Measurements from ENCODE around the gene FGF10. TPM values are rescaled to one million over a fixed set of nuclear protein-coding genes. Genes with fewer than 3 reads are reported as not detected.

The FGF10 gene
- total and polyA plus RNA-seq, 7 experiments from 2014 or later, result not detected

DNA sequence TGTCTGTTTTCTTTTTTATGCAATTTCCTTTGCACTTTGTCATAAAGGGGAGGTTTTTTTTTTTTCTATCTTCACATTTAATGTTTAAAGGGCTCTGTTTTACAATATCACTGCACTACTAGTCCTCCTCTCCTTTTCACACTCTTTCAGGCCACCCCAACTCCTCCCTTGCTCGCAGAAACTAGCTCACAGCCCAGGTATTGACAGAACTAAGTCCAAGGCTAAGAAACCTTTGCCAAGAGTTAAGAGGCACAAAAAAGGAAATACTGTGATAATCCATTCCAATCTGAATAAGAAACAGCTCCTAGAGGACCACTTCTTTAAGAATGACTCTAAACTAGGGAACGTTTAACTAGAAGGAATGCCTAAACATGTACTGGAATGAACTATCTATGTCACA lies 1.1 kb upstream of the FGF10 start:
- peak overlapping the region in 1 of 10 donors; percentile 35 for H3K4me3 Mint-ChIP-seq
- peaks cover 0 to 18% (median 6%) of the 10 kb centered on the region in 11 donors for H3K9me3 Mint-ChIP-seq
- H3K27ac Mint-ChIP-seq, result no peak overlapping the region
- peaks cover 0 to 3% of the 10 kb centered on the region in 2 donors for H3K27me3 ChIP-seq (ENCODE audit: control insufficient read depth in 2 of 2, insufficient read depth in 2 of 2, low read length in 2 of 2)
- intact Hi-C loops (cut with micrococcal nuclease), result no loop called here
- H3K27ac ChIP-seq (ENCODE audit: low read depth, low read length), result no peak overlapping the region
- no peak overlapping the region for H3K4me3 ChIP-seq (ENCODE audit: low read length)
- no peaks in the 10 kb centered on the region for H3K4me1 ChIP-seq (ENCODE audit: control insufficient read depth in 2 of 2, insufficient read depth in 2 of 2, low read length in 2 of 2)
- ATAC-seq (no peak), DNase-seq (no peak)
- CTCF ChIA-PET, result no interaction called here
- H3K36me3 ChIP-seq (ENCODE audit: control insufficient read depth in 2 of 3, insufficient read depth in 3 of 3, low read length in 3 of 3), result no peaks in the 10 kb centered on the region
- no peaks in the 10 kb centered on the region for H3K9me3 ChIP-seq (ENCODE audit: control insufficient read depth in 2 of 3, low read length in 3 of 3)
- peaks cover 37 to 46% (median 40%) of the 10 kb centered on the region in 5 donors for H3K27me3 Mint-ChIP-seq
- peaks cover 0 to 22% (median 12%) of the 10 kb centered on the region in 7 donors for H3K4me1 Mint-ChIP-seq
- POLR2A ChIA-PET, result no interaction called here
- H3K36me3 Mint-ChIP-seq, result peaks cover 0 to 12% (median 2%) of the 10 kb centered on the region in 5 donors

GRCh38 chr5:44389823-44390143 lies 563 bp upstream of the FGF10 start:
- no peak overlapping the region for H3K27ac ChIP-seq (ENCODE audit: low read depth, low read length)
- Mint-ChIP-seq H3K9me3 (peaks cover 0 to 18% (median 6%) of the 10 kb centered on the region in 11 donors), H3K27me3 (peaks cover 37 to 52% (median 46%) of the 10 kb centered on the region in 5 donors), H3K36me3 (peaks cover 0 to 8% (median 2%) of the 10 kb centered on the region in 5 donors), H3K27ac (no peak overlapping the region), H3K4me3 (peak overlapping the region in 3 of 10 donors; percentile 10 to 35 (median 11)), H3K4me1 (peaks cover 0 to 22% (median 12%) of the 10 kb centered on the region in 7 donors)
- ATAC-seq (no peak), DNase-seq (no peak)
- peaks cover 0 to 3% of the 10 kb centered on the region in 2 donors for H3K27me3 ChIP-seq (ENCODE audit: control insufficient read depth in 2 of 2, insufficient read depth in 2 of 2, low read length in 2 of 2)
- no peaks in the 10 kb centered on the region for H3K9me3 ChIP-seq (ENCODE audit: control insufficient read depth in 2 of 3, low read length in 3 of 3)
- POLR2A ChIA-PET, result no interaction called here
- no peak overlapping the region for H3K4me3 ChIP-seq (ENCODE audit: low read length)
- no peaks in the 10 kb centered on the region for H3K4me1 ChIP-seq (ENCODE audit: control insufficient read depth in 2 of 2, insufficient read depth in 2 of 2, low read length in 2 of 2)
- intact Hi-C loops (cut with micrococcal nuclease), result no loop called here
- no peaks in the 10 kb centered on the region for H3K36me3 ChIP-seq (ENCODE audit: control insufficient read depth in 2 of 3, insufficient read depth in 3 of 3, low read length in 3 of 3)
- CTCF ChIA-PET, result no interaction called here

- Histone ChIP-seq H3K27me3 (ENCODE audit: control insufficient read depth in 2 of 2, insufficient read depth in 2 of 2, low read length in 2 of 2) (peaks cover 0 to 3% of the 10 kb centered on the region in 2 donors), H3K4me3 (ENCODE audit: low read length) (no peak overlapping the region), H3K27ac (ENCODE audit: low read depth, low read length) (no peak overlapping the region), H3K9me3 (ENCODE audit: control insufficient read depth in 2 of 3, low read length in 3 of 3) (no peaks in the 10 kb centered on the region), H3K36me3 (ENCODE audit: control insufficient read depth in 2 of 3, insufficient read depth in 3 of 3, low read length in 3 of 3) (no peaks in the 10 kb centered on the region), H3K4me1 (ENCODE audit: control insufficient read depth in 2 of 2, insufficient read depth in 2 of 2, low read length in 2 of 2) (no peaks in the 10 kb centered on the region)
- H3K4me1 Mint-ChIP-seq, result peaks cover 0 to 22% (median 12%) of the 10 kb centered on the region in 7 donors
- peak overlapping the region in 7 of 10 donors; percentile 7 to 61 (median 49) for H3K4me3 Mint-ChIP-seq
- intact Hi-C loops (cut with micrococcal nuclease), result no loop called here
- peaks cover 0 to 7% (median 2%) of the 10 kb centered on the region in 5 donors for H3K36me3 Mint-ChIP-seq
- no peak overlapping the region for H3K27ac Mint-ChIP-seq
- DNase-seq (no peak), ATAC-seq (no peak)
- H3K27me3 Mint-ChIP-seq, result peaks cover 37 to 54% (median 46%) of the 10 kb centered on the region in 5 donors
- H3K9me3 Mint-ChIP-seq, result peaks cover 0 to 18% (median 6%) of the 10 kb centered on the region in 11 donors
- CTCF ChIA-PET, result no interaction called here
- POLR2A ChIA-PET, result no interaction called here
Observed at GRCh38 chr5:44388321-44389089, 715 bp downstream of the FGF10 start.

DNA sequence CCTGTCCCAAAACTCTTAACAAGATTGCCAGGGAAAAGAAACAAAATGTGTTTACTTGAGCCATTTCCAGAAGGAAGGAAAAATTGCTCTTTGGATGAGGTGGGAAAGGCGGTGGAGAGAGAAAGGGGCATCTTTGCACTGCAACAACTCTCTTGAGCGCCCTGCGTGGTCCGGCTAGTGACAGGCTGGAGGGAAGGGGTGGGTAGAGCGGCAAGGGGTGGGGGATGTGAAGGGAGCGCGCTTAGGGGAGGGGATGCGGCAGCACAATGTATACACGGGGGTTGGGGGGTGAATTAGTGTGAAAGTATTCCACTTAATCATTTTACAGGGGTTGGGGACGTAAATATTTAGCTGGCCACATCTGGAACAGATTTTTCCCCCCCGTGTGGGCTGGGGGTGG lies 1.3 kb downstream of the FGF10 start:
- Histone ChIP-seq H3K4me1 (ENCODE audit: control insufficient read depth in 2 of 2, insufficient read depth in 2 of 2, low read length in 2 of 2) (no peaks in the 10 kb centered on the region), H3K4me3 (ENCODE audit: low read length) (no peak overlapping the region), H3K27ac (ENCODE audit: low read depth, low read length) (no peak overlapping the region), H3K9me3 (ENCODE audit: control insufficient read depth in 2 of 3, low read length in 3 of 3) (no peaks in the 10 kb centered on the region), H3K36me3 (ENCODE audit: control insufficient read depth in 2 of 3, insufficient read depth in 3 of 3, low read length in 3 of 3) (no peaks in the 10 kb centered on the region), H3K27me3 (ENCODE audit: control insufficient read depth in 2 of 2, insufficient read depth in 2 of 2, low read length in 2 of 2) (peaks cover 0 to 3% of the 10 kb centered on the region in 2 donors)
- ATAC-seq, result no peak
- peaks cover 0 to 7% (median 2%) of the 10 kb centered on the region in 5 donors for H3K36me3 Mint-ChIP-seq
- peaks cover 37 to 54% (median 46%) of the 10 kb centered on the region in 5 donors for H3K27me3 Mint-ChIP-seq
- no peak for DNase-seq
- peak overlapping the region in 2 of 10 donors; percentile 11 to 49 for H3K4me3 Mint-ChIP-seq
- H3K27ac Mint-ChIP-seq, result no peak overlapping the region
- H3K9me3 Mint-ChIP-seq, result peaks cover 0 to 18% (median 6%) of the 10 kb centered on the region in 11 donors
- peaks cover 0 to 22% (median 12%) of the 10 kb centered on the region in 7 donors for H3K4me1 Mint-ChIP-seq
- intact Hi-C loops (cut with micrococcal nuclease), result no loop called here
- CTCF ChIA-PET, result no interaction called here
- POLR2A ChIA-PET, result no interaction called here

GRCh38 chr5:44387406-44387805 lies 1.8 kb downstream of the FGF10 start:
- peaks cover 0 to 7% (median 2%) of the 10 kb centered on the region in 5 donors for H3K36me3 Mint-ChIP-seq
- H3K4me1 Mint-ChIP-seq, result peaks cover 0 to 22% (median 12%) of the 10 kb centered on the region in 7 donors
- peak overlapping the region in 3 of 10 donors; percentile 11 to 32 (median 11) for H3K4me3 Mint-ChIP-seq
- H3K4me1 ChIP-seq (ENCODE audit: control insufficient read depth in 2 of 2, insufficient read depth in 2 of 2, low read length in 2 of 2), result no peaks in the 10 kb centered on the region
- H3K27ac ChIP-seq (ENCODE audit: low read depth, low read length), result no peak overlapping the region
- H3K27me3 Mint-ChIP-seq, result peaks cover 37 to 54% (median 46%) of the 10 kb centered on the region in 5 donors
- no peak for ATAC-seq
- intact Hi-C loops (cut with micrococcal nuclease), result no loop called here
- POLR2A ChIA-PET, result no interaction called here
- no peak overlapping the region for H3K27ac Mint-ChIP-seq
- no peak for DNase-seq
- H3K9me3 Mint-ChIP-seq, result peaks cover 0 to 18% (median 6%) of the 10 kb centered on the region in 11 donors
- H3K4me3 ChIP-seq (ENCODE audit: low read length), result no peak overlapping the region
- no peaks in the 10 kb centered on the region for H3K9me3 ChIP-seq (ENCODE audit: control insufficient read depth in 2 of 3, low read length in 3 of 3)
- CTCF ChIA-PET, result no interaction called here
- no peaks in the 10 kb centered on the region for H3K36me3 ChIP-seq (ENCODE audit: control insufficient read depth in 2 of 3, insufficient read depth in 3 of 3, low read length in 3 of 3)
- H3K27me3 ChIP-seq (ENCODE audit: control insufficient read depth in 2 of 2, insufficient read depth in 2 of 2, low read length in 2 of 2), result peaks cover 0 to 3% of the 10 kb centered on the region in 2 donors

GRCh38 chr5:44385291-44385900 lies 3.8 kb downstream of the FGF10 start:
- POLR2A ChIA-PET, result no interaction called here
- intact Hi-C loops (cut with micrococcal nuclease), result no loop called here
- no peak overlapping the region for H3K27ac ChIP-seq (ENCODE audit: low read depth, low read length)
- no peak for DNase-seq
- H3K4me3 Mint-ChIP-seq, result no peak overlapping the region
- H3K36me3 Mint-ChIP-seq, result peaks cover 0 to 7% (median 2%) of the 10 kb centered on the region in 5 donors
- CTCF ChIA-PET, result no interaction called here
- H3K27ac Mint-ChIP-seq, result no peak overlapping the region
- H3K4me1 Mint-ChIP-seq, result peaks cover 0 to 21% (median 12%) of the 10 kb centered on the region in 7 donors
- H3K27me3 Mint-ChIP-seq, result peaks cover 34 to 40% (median 40%) of the 10 kb centered on the region in 5 donors
- peaks cover 0 to 3% of the 10 kb centered on the region in 2 donors for H3K27me3 ChIP-seq (ENCODE audit: control insufficient read depth in 2 of 2, insufficient read depth in 2 of 2, low read length in 2 of 2)
- H3K9me3 Mint-ChIP-seq, result peaks cover 0 to 15% (median 5%) of the 10 kb centered on the region in 11 donors
- no peak for ATAC-seq
- no peaks in the 10 kb centered on the region for H3K36me3 ChIP-seq (ENCODE audit: control insufficient read depth in 2 of 3, insufficient read depth in 3 of 3, low read length in 3 of 3)
- H3K4me1 ChIP-seq (ENCODE audit: control insufficient read depth in 2 of 2, insufficient read depth in 2 of 2, low read length in 2 of 2), result no peaks in the 10 kb centered on the region
- no peaks in the 10 kb centered on the region for H3K9me3 ChIP-seq (ENCODE audit: control insufficient read depth in 2 of 3, low read length in 3 of 3)
- H3K4me3 ChIP-seq (ENCODE audit: low read length), result no peak overlapping the region
